ENCODE results near the gene PTGER4. TPM values are rescaled to one million over a fixed set of nuclear protein-coding genes. Genes with fewer than 3 reads are reported as not detected.
A peak's percentile ranks its signal among the peaks of the same experiment; 100 is the strongest.

PTGER4 gene
- total and polyA plus RNA-seq, 2 of the 8 experiments (the other 6 are each of a cell fraction or from before 2014, with no cell fraction given): 0.76 to 1.2 TPM

DNA sequence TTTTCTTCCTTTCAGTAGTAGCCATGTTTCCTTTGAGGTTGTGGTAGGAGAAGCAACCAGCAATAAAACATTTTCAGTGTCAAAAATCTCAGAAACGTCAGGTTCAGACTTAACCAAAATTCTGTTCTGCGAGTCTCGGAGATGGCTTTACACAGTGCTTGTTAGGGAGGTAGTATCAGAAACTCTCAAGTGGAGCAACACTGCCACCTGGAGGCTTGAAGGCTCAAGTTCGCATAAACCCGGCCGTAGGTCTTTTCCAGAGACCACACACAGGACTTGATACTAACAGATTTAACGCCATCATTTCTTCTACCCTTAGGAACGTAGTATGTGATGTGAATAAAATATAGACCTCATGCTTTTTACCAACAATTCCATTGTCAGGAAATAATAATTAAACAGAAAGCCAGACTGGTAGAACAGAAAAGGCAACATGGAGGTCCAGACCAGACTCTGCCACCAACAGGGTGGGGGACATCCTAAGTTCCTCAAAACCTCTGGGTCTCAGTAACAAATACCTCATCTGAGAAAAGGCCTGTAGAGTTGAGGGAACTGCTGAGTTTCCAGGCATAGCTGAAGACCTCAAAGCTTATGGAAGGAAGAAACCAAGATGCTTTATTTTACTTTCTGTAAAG, 8.5 kb downstream of the PTGER4 start:
- 0 out of 2 replicates have a peak, but pooled peaks have one; percentile 5 for TF ChIP-seq RXRA (IDR thresholded peaks at IDR 0.05; ENCODE audit: insufficient read depth, low read depth, low read length)
- peak; percentile 97 to 99 for TF ChIP-seq RAD21 (IDR thresholded peaks at IDR 0.05 in 1 of 2, conservative IDR thresholded peaks at IDR 0.05 in 1 of 2; ENCODE audit: low read depth in 2 of 2, low read length in 2 of 2)
- TF ChIP-seq, protein P1, sequence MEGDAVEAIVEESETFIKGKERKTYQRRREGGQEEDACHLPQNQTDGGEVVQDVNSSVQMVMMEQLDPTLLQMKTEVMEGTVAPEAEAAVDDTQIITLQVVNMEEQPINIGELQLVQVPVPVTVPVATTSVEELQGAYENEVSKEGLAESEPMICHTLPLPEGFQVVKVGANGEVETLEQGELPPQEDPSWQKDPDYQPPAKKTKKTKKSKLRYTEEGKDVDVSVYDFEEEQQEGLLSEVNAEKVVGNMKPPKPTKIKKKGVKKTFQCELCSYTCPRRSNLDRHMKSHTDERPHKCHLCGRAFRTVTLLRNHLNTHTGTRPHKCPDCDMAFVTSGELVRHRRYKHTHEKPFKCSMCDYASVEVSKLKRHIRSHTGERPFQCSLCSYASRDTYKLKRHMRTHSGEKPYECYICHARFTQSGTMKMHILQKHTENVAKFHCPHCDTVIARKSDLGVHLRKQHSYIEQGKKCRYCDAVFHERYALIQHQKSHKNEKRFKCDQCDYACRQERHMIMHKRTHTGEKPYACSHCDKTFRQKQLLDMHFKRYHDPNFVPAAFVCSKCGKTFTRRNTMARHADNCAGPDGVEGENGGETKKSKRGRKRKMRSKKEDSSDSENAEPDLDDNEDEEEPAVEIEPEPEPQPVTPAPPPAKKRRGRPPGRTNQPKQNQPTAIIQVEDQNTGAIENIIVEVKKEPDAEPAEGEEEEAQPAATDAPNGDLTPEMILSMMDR (IDR thresholded peaks at IDR 0.05; ENCODE audit: control extremely low read depth in 1 of 3, insufficient read depth in 1 of 3, low read depth in 1 of 3, low read length in 3 of 3): peak; percentile 48 to 90 (median 89)
- TF ChIP-seq CREB1 (IDR thresholded peaks at IDR 0.05): no peak
- no peak for TF ChIP-seq CHD2 (IDR thresholded peaks at IDR 0.05; ENCODE audit: low read length)
- no peak for TF ChIP-seq E2F6 (IDR thresholded peaks at IDR 0.05)
- no peak for TF ChIP-seq POLR2A (IDR thresholded peaks at IDR 0.05; ENCODE audit: control extremely low read depth in 1 of 2, low read depth in 2 of 2, low read length in 2 of 2)
- no peak overlapping the region for H3K9ac ChIP-seq (replicated peaks in 1 of 4; ENCODE audit: extremely low read depth in 1 of 4, low read depth in 3 of 4, low read length in 3 of 4)
- H2BK20ac ChIP-seq (ENCODE audit: low read length): no peak overlapping the region
- H3K9me3 ChIP-seq (ENCODE audit: insufficient read depth in 2 of 2, low read depth in 1 of 2, low read length in 1 of 2): no peaks in the 10 kb centered on the region
- H3K4ac ChIP-seq (replicated peaks; ENCODE audit: insufficient read length, low read depth, low read length): no peak overlapping the region
- H3K79me2 ChIP-seq (ENCODE audit: control insufficient read depth in 1 of 2, insufficient read depth in 2 of 2, low read length in 2 of 2): no peaks in the 10 kb centered on the region
- H2AFZ ChIP-seq (ENCODE audit: low read length): no peak overlapping the region
- peak; percentile 95 for FAIRE-seq
- H4K91ac ChIP-seq (replicated peaks; ENCODE audit: insufficient read length, low read length): no peak overlapping the region
- no peak overlapping the region for H4K5ac ChIP-seq (ENCODE audit: insufficient read length, low read depth, low read length)
- ChIA-PET CTCF (ENCODE audit: partially characterized antibody) (interaction anchor here (0.8 to 4.7 kb wide), 10 partner anchors 17 to 1117 kb away, joined by 3 to 15 read pairs (median 4); no protein-coding TSS in a partner anchor), POLR2A (ENCODE audit: partially characterized antibody) (no interaction called here)
- no peaks in the 10 kb centered on the region for H3K79me1 ChIP-seq (ENCODE audit: low read depth, low read length)
- H3K27me3 ChIP-seq (replicated peaks in 1 of 4; ENCODE audit: control insufficient read depth in 3 of 4, extremely low read depth in 1 of 4, insufficient read depth in 3 of 4, low read length in 3 of 4): peaks cover 0 to 3% (median 0%) of the 10 kb centered on the region in 4 experiments; a peak in 1 of 7 replicates
- peak in 1 of 2 experiments; percentile 86 for DNase-seq (ENCODE audit: low read depth in 1 of 2, low spot score in 2 of 2)
- no peak overlapping the region for H3K23ac ChIP-seq (ENCODE audit: insufficient read length)
- H2BK15ac ChIP-seq (ENCODE audit: low read length): no peak overlapping the region
- no peak overlapping the region for H4K8ac ChIP-seq (ENCODE audit: extremely low read depth, insufficient read depth, low read length)
- no peak overlapping the region for H2BK12ac ChIP-seq (ENCODE audit: low read depth, low read length)
- no peaks in the 10 kb centered on the region for H3K4me1 ChIP-seq (replicated peaks in 1 of 4; ENCODE audit: control insufficient read depth in 3 of 4, insufficient read depth in 4 of 4, low read length in 3 of 4)
- H4K20me1 ChIP-seq (replicated peaks in 1 of 2; ENCODE audit: control insufficient read depth in 1 of 2, insufficient read depth in 2 of 2, low read length in 2 of 2): no peaks in the 10 kb centered on the region
- H3K36me3 ChIP-seq (ENCODE audit: control insufficient read depth in 2 of 4, insufficient read depth in 4 of 4, low read length in 3 of 4): no peaks in the 10 kb centered on the region
- no peak overlapping the region for H3K27ac ChIP-seq (ENCODE audit: low read depth, low read length)
- H3K4me3 ChIP-seq (ENCODE audit: extremely low read depth in 1 of 4, insufficient read depth in 2 of 4, low read depth in 3 of 4, low read length in 4 of 4): no peak overlapping the region
- no peak overlapping the region for H2AK5ac ChIP-seq (ENCODE audit: low read depth, low read length)
- no peak overlapping the region for H2BK5ac ChIP-seq (ENCODE audit: low read depth, low read length)
- no peak overlapping the region for H3K4me2 ChIP-seq (ENCODE audit: insufficient read depth in 1 of 2, low read depth in 2 of 2, low read length in 2 of 2)
- 30% methylated on average over 8 of the region's 8 CpGs; no CpG with 5 or more reads in 1 of the 2 experiments for WGBS, 2 experiments (ENCODE audit: extremely low coverage in 1 of 2, insufficient coverage in 1 of 2, insufficient read length in 1 of 2, insufficient replicate concordance in 2 of 2, low coverage in 1 of 2, low lambda C conversion rate in 2 of 2, missing lambda C conversion rate in 1 of 2)
- H3K14ac ChIP-seq (ENCODE audit: insufficient read length): no peak overlapping the region
- no peak overlapping the region for H3K56ac ChIP-seq (replicated peaks; ENCODE audit: insufficient read length, low read depth, low read length)
- H2BK120ac ChIP-seq (replicated peaks; ENCODE audit: low read depth, low read length): no peak overlapping the region
- no peaks in the 10 kb centered on the region for H3K23me2 ChIP-seq (ENCODE audit: low read depth, low read length)
- H3K18ac ChIP-seq (ENCODE audit: extremely low read depth, low read length): no peak overlapping the region
